ENCODE data around the gene TSHZ1.

TSHZ1 gene

GRCh38 chr18:75289761-75290160 is 79.2 kb downstream of the TSHZ1 start:
- no peak for TF ChIP-seq CTCF (conservative IDR thresholded peaks at IDR 0.05)
- H3K27ac ChIP-seq = no peak overlapping the region

- no peak overlapping the region for H3K27ac ChIP-seq
- TF ChIP-seq ZFX (IDR thresholded peaks at IDR 0.05) = no peak
- TF ChIP-seq CTCF (conservative IDR thresholded peaks at IDR 0.05) = no peak
Measured at GRCh38 chr18:75290737-75291358, 80.3 kb downstream of the TSHZ1 start.

GRCh38 chr18:75291460-75291859 is 80.9 kb downstream of the TSHZ1 start:
- H3K27ac ChIP-seq = no peak overlapping the region
- no peak for TF ChIP-seq ZFX (IDR thresholded peaks at IDR 0.05)
- no peak for TF ChIP-seq CTCF (conservative IDR thresholded peaks at IDR 0.05)

- TF ChIP-seq CTCF (conservative IDR thresholded peaks at IDR 0.05) = no peak
- no peak for TF ChIP-seq ZFX (IDR thresholded peaks at IDR 0.05)
- H3K27ac ChIP-seq = no peak overlapping the region
Measured at GRCh38 chr18:75293591-75293990, 83.0 kb downstream of the TSHZ1 start.

- H3K27ac ChIP-seq = no peak overlapping the region
- TF ChIP-seq CTCF (conservative IDR thresholded peaks at IDR 0.05) (no peak), ZFX (IDR thresholded peaks at IDR 0.05) (no peak)
Measured at GRCh38 chr18:75297731-75298130, 87.1 kb downstream of the TSHZ1 start.

GRCh38 chr18:75304678-75305557 is 94.3 kb downstream of the TSHZ1 start:
- no peak overlapping the region for H3K27ac ChIP-seq
- TF ChIP-seq CTCF (conservative IDR thresholded peaks at IDR 0.05) (no peak), ZFX (IDR thresholded peaks at IDR 0.05) (no peak)

GRCh38 chr18:75305984-75306383 is 95.4 kb downstream of the TSHZ1 start:
- no peak for TF ChIP-seq ZFX (IDR thresholded peaks at IDR 0.05)
- TF ChIP-seq CTCF (conservative IDR thresholded peaks at IDR 0.05) = no peak
- no peak overlapping the region for H3K27ac ChIP-seq
